Left lobe of liver (tissue), 2 donors: ENCODE data around the gene EIF2B4. TPM values are rescaled to one million over a fixed set of nuclear protein-coding genes. Genes with fewer than 3 reads are reported as not detected.
"Not testable (repeated sequence)": the region's sequence is repeated elsewhere in the genome, so short reads cannot be mapped to it uniquely, and the experiment has no call there.

Experiments used
- ATAC-seq: fragments of 200-7000 bp; cut with Tn5 transposase; one replicate; pipeline ENCODE4 v1.9.1; 2020; ENCODE audit warnings: mild to moderate bottlenecking, moderate library complexity
- DNase-seq: peaks from one replicate; pipeline ENCODE4 v3.0.0-alpha.2; 2020; ENCODE audit warnings: low spot score
- total RNA-seq: library from RNA; stranded (reverse); gene quantifications from one replicate; pipeline ENCODE4 v1.2.1, GENCODE V29; 2021
- donor health status: DM: no; HTN: no; CAD: no; lungs with moderate emphysema.
- donor health status: DM: no; HTN: yes; CAD: no.

EIF2B4 gene
- total RNA-seq, 1 donor from 2014 or later, result 17.4 TPM

DNA sequence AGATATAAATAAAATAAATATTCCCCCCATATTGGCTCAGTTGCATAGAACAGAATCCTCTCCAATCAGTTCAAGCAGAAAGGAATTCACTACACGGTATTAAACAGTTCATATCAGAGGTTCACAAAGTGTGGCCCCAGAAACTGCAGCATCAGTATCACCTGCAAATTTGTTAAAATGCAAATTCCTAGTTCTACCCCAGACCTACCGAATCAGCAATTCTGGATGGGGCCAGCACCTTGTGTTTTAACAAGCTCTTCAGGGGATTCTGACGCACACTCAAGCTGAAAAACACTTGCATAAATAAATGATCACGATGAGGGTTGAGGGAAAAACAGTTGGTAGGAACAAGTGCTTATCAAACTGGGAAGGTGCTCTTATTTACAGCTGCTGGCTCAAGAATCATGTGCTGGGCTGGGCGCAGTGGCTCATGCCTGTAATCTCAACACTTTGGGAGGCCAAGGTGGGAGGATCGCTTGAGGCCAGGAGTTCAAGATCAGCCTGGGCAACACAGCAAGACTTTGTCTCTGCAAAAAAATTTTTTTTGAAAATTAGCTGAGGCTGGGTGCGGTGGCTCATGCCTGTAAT, 19.9 kb downstream of the EIF2B4 start:
- no peak for DNase-seq
- no peak for ATAC-seq

- DNase-seq (no peak), ATAC-seq (no peak)
Observed at GRCh38 chr2:27347641-27348040, 22.5 kb downstream of the EIF2B4 start.

DNA sequence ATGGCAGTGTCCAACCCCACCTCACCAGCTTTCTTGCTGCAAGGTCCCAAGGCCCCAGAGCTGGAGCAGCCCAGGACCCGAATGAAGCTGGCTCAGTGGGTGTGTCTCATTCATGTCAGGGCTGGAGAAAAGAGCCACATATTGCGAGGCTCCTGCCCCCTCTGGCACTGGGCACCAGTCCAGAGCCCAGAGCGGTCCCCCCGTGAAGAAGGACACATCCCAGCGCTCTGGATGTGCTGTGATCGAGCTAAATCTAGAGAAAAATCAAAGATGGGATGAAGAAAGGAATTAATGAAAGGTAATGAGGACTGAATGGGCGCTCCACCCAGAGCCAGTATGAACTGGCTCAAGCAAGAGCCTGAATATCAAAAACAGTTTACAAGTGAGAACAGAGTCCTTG, 34.0 kb downstream of the EIF2B4 start:
- DNase-seq (no peak), ATAC-seq (no peak)

- DNase-seq, result no peak
- ATAC-seq, result no peak
Observed at GRCh38 chr2:27335311-27335710, 34.8 kb downstream of the EIF2B4 start.

DNA sequence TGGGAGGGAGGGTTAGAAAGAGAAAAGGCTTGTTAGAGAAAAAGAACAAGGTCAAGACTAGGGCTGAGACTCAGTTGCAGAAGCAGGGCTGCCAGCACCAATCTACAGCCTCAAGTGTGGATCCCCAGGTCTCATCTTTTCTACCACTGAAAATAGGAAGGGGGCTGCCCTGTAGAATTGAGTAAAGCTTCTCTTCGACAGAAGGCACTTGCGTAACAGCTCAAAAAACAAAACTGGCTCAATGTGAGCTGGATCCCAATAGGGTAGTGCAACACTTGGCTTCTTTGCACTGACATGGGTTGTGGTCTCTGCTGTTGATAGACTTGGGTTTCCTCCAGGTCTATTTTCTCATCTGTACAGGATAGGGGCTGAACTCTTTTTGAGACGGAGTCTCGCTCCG, 45.4 kb downstream of the EIF2B4 start:
- DNase-seq, result no peak
- ATAC-seq, result no peak

DNA sequence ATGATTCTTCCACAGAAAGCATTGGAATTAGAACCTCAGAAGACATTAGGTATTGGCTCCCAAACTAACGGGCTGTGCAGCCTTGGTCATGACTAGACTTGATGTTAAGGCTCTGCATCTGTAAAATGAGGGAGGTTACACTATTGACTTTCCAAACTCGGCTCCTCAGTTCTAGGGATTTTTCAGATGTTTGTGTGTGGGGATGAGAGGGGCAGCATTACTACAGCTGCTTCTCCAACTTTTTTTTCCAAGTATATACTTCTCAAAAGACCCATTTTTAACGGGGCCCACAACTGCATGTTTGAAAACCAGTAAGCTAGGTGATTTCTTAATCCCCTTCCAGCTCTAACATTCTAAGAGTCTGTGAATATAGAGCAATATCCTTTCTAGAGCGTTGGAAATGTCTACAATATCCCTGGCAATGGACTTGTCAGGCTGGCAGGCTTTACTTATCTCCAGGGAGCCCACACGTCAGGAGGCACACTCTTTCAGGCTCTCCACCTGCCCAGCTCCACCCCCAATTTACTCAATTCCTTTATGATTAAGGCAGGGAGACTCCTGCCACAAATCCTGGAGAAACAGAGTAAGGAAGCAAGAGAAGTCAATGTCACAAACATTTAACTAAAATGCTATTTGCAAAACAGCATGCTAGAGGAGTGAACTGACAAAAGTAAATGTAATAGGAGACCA, 46.4 kb downstream of the EIF2B4 start:
- ATAC-seq, result peak; percentile 12
- no peak for DNase-seq

DNA sequence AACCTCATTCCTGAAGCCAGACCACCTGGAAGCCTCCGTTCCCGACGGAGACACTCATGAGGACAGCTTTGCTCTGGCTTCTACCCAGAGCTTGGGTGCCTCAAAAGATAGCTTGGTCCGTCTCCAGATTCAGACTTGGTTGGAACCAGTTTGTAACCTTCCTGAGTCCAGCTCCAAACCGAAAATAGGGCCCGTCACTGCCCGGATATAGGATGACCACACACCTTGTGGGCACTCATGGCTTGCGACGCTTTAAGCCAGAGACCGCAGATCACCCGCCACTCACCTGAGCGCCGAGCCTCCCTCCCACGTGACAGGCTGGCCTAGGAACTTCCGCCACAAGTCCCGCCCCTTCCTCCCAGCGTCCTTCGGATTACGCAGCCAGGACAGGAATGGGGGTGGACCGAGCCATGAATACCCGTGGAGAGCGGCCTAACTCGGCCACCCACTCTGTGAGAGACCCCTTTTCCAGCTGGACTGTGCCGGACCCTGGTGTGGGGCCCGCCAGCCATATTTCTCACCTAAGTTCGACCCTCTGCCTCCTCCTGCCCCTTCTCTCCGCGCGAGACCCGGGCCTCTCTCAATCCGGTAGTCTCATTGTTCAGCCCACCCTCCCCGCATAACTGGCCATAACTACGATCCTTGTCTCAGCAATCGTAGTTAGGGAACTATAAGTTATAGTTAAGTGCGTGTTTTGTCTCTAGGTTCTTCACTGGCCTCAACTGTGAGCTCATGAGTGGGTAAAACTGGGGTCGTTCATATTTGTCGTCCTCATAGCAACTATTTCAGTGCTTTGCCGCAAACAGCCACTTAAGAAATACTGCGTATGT, 47.2 kb downstream of the EIF2B4 start, which contains the start of gene MPV17:
Gene MPV17 (minus strand): TSS at position 332 of the 830 bp plus-strand sequence. CDS start 580 bp downstream, outside the sequence.
- peak; percentile 92 for ATAC-seq
- DNase-seq, result peak; percentile 93

DNA sequence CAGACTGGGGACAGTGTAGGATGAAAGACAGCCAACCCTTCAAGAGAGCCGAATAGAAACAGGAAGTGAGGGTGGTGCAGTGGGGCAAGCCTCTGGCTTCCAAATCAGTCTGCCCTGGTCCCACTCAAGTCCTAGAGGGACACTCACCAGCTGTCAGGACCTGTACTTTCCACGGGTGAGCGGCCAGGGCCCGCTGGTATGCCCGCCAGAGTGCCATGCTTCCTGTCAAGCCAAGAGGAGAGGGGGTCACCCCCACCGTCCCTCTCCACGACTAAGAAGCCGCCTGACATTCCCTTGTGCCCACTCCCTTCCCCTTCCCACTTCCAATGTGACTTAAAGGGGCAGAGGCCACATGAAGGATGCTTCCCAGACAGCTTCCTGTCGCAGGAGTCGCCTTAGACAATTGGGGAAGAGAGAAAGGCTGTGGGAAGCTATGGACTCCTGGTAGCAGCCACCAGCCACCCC, 47.8 kb downstream of the EIF2B4 start:
- no peak for DNase-seq
- peak; percentile 4 for ATAC-seq

GRCh38 chr2:27320958-27321543, 49.1 kb downstream of the EIF2B4 start:
- ATAC-seq (peak; percentile 82), DNase-seq (peak; percentile 87)

DNA sequence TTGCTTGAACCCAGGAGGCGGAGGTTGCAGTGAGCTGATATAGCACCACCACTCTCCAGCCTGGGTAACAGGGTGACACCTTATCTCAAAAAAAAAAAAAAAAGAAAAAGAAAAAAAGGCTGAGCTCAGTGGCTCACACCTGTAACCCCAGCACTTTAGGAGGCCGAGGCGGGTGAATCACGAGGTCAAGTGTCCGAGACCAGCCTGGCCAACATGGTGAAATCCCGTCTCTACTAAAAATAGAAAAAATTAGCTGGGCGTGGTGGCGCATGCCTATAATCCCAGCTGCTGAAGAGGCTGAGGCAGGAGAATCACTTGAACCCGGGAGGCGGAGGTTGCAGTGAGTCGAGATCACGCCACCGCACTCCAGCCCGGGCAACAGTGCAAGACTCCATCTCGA, 50.3 kb downstream of the EIF2B4 start:
- not testable (repeated sequence) for ATAC-seq, DNase-seq

GRCh38 chr2:27316655-27317412, 53.3 kb downstream of the EIF2B4 start:
- DNase-seq (no peak), ATAC-seq (no peak)

- no peak for DNase-seq
Observed at GRCh38 chr2:27315122-27315521, 55.0 kb downstream of the EIF2B4 start.

DNA sequence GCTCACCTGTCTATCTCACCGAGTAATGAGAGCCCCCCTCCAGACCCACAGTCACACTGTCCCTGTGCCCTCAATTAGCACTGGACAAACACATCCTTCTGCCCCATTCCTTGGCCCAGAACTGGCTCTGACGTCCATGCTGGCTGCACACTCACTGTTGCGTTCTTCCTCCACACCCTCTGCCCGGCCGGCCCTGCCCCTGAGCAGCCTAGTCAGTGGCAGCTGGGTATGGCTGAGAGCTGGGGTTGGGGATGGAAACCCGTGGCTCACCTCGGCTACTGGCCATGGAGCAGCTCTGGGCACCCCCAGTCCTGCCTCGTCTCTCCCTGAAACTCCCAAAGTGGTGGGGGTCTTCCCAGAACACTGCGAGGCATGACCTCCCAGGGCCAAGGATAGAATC, 55.4 kb downstream of the EIF2B4 start:
- ATAC-seq, result no peak
- DNase-seq, result no peak

More at GRCh38 chr2:27315122-27315521, 55.0 kb downstream of the EIF2B4 start:
- ATAC-seq, result no peak

Other genes starting within 250 kb of the EIF2B4 start
- 3.6 TPM for gene ABHD1, start 246.5 kb downstream of the EIF2B4 start, total RNA-seq
- gene PREB, start 235.7 kb downstream of the EIF2B4 start, total RNA-seq, result 43.9 TPM
- not detected for gene PRR30, start 230.9 kb downstream of the EIF2B4 start, total RNA-seq
- 0.10 TPM for gene TCF23, start 221.3 kb downstream of the EIF2B4 start, total RNA-seq
- gene ATRAID, start 158.3 kb downstream of the EIF2B4 start, total RNA-seq, result 31.8 TPM
- gene SLC5A6, start 158.1 kb downstream of the EIF2B4 start, total RNA-seq, result 72.6 TPM
- gene CAD, start 153.0 kb downstream of the EIF2B4 start, total RNA-seq, result 14.9 TPM
- not detected for gene SLC30A3, start 107.3 kb downstream of the EIF2B4 start, total RNA-seq
- gene DNAJC5G, start 94.9 kb downstream of the EIF2B4 start, total RNA-seq, result not detected
- not detected for gene TRIM54, start 87.9 kb downstream of the EIF2B4 start, total RNA-seq
- 2.2 TPM for gene UCN, start 61.9 kb downstream of the EIF2B4 start, total RNA-seq
- 18.3 TPM for gene MPV17, start 47.2 kb downstream of the EIF2B4 start, total RNA-seq
- 19.2 TPM for gene GTF3C2, start 13.6 kb downstream of the EIF2B4 start, total RNA-seq
- gene SNX17, start 278 bp upstream of the EIF2B4 start, total RNA-seq, result 56.1 TPM
- gene ZNF513, start 10.4 kb upstream of the EIF2B4 start, total RNA-seq, result 10.5 TPM
- 23.3 TPM for gene PPM1G, start 39.3 kb upstream of the EIF2B4 start, total RNA-seq
- 37.2 TPM for gene NRBP1, start 58.3 kb upstream of the EIF2B4 start, total RNA-seq
- 7.1 TPM for gene KRTCAP3, start 72.0 kb upstream of the EIF2B4 start, total RNA-seq
- 7.4 TPM for gene IFT172, start 119.4 kb upstream of the EIF2B4 start, total RNA-seq
- 61.2 TPM for gene FNDC4, start 124.9 kb upstream of the EIF2B4 start, total RNA-seq
- gene GCKR, start 126.5 kb upstream of the EIF2B4 start, total RNA-seq, result 142 TPM
- 6.7 TPM for gene ZNF512, start 212.7 kb upstream of the EIF2B4 start, total RNA-seq